SIG-M5 treated with dmso at 0.1 percent for 504 hours (cell line): ENCODE results near the gene CLIP2.
"Not testable (repeated sequence)": the region's sequence is repeated elsewhere in the genome, so short reads cannot be mapped to it uniquely, and the experiment has no call there.

Experiments used
- DNase-seq: peaks from one replicate; lab custom pipeline; 2025; ENCODE audit not compliant: unreplicated experiment; lab: John Stamatoyannopoulos, UW

The CLIP2 gene

DNA sequence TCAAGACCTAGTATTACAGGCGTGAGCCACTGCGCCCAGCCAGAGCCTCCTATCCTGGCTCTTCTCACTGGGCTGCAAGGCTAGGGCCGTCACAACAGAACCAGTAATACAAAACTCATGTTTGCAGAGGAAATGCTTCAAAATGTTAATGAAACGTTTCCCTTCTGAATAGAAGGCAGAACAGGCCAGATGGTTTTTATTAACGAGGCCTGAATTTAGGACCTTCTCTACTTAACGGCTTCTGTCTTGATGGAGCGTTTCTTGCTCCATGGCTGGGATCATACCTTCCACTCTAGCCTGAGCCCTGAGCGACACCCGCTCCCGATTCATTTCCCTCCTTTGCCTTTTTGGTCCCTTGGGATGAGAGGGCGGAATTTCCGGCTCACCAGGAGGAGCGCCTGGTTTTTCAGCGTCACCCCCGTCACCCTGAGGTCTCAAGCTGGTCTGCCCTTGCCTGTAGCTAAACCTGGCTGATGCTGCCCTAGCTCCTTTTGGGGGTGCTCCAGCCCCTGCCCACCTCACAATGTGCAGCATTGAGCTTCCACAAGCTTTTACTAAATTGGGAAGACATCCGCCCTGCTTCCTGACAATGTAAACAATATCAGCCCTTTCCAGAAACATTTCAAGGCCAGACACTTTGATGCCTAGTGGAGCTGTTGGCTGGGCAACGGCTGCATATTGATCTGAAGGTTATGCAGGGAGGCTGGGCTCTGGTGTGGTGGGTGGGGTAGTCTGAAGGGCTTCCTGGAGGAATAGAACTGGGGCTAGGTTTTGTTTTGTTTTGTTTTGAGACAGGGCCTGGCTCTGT lies 5.2 kb downstream of the CLIP2 start:
- no peak for DNase-seq

DNA sequence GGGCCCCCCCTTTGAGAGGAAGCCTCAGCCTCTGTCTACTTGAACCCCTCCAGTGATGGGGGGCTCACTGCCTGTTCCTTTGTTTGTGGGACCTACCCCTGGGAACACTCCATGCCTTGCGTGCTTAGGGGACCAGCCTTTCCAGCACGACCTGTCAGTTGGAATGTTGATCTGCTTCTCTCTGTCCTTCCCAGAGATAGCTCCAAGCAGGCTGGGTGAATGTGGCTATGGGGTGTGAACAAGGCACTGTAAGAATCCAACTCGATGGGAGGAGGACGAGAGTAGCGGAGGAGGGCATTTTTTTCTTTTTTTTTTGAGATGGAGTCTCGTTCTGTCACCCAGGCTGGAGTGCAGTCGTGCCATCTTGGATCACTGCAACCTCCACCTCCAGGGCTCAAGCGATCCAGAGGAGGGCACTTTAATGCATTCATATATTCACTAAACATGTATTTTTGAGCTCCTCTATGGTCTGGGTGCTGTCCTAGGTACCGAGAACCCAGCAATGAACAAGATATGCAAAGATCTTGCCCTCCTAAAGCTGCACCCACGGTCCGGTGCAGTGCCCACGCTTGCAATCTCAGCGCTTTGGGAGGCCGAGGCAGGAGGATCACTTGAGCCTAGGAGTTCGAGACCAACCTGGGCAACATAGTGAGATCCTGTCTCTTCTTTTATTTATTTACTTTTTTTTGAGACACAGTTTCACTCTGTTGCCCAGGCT lies 8.5 kb downstream of the CLIP2 start:
- DNase-seq = no peak

DNA sequence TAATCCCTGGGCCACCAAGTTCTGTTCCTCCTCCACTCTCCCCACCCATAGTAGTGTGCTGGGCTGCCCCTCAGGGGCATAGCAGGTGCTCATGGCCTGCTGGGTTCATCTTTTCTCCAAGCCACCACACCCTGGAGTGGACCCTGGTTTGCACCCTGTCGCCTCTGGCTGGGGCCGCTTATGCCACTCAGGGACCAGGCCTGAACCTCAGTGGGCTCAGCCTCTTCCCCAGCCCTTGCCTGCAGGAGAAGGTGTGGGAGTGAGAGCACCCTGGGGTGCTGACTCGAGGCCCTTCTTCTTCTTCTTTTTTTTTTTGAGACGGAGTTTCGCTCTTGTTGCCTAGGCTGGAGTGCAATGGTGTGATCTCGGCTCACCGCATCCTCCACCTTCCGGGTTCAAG lies 10.2 kb downstream of the CLIP2 start:
- no peak for DNase-seq

DNA sequence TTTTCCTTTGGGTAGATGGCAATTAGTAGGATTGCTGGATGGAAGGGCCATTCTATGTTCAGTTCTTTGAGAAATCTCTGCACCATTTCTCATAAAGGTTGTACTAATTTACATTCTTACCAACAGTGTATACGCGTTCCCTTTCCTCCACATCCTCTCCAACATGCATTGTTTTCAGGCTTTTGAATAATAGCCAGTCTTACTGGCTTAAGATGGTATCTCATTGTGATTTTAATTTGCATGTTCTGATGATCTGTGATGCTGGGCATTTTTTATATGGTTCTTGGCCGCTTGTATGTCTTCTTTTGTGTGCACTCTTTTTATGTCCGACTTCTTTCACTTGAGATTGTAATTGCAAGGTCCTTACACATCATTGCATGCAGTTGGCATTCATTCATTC lies 11.7 kb downstream of the CLIP2 start:
- no peak for DNase-seq

DNA sequence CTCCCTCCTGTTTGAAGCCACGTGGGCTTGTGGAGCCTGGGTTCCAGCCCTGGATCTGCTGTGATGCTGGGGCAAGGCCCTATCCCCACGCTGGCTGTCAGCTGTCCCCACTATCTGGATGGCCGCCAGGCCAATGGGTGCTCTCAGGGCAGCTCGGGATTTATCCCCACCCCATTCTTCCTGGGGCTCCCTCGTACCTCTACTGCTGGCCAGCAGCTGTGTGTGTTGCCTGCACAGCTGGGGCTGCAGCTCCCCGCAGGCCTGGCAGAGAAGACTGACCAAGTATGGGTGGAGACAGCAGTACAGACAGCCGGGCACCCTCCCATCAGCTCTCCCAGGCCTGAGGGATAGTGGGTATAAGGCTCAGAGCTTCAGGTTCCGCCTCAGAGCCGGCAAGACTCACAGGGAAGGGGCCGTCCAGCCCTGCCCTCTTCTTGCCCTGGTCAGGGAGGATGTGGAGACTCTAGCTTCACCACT lies 13.6 kb downstream of the CLIP2 start:
- DNase-seq = no peak

DNA sequence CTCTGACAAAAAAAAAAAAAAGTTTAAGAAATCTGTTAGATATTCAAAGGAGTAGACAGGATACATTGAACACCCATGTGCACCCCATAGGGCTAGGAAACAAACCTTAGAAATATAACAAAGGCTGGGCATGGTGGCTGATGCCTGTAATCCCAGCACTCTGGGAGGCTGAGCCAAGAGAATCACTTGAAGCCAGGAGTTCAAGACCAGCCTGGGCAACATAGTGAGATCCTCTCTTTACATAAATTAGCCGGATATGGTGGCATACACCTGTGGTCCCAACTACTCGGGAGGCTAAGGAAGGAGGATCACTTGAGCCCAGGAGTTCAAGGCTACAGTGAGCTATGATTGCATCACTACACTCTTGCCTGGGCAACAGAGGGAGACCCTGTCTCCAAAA lies 15.3 kb downstream of the CLIP2 start:
- DNase-seq = no peak

DNA sequence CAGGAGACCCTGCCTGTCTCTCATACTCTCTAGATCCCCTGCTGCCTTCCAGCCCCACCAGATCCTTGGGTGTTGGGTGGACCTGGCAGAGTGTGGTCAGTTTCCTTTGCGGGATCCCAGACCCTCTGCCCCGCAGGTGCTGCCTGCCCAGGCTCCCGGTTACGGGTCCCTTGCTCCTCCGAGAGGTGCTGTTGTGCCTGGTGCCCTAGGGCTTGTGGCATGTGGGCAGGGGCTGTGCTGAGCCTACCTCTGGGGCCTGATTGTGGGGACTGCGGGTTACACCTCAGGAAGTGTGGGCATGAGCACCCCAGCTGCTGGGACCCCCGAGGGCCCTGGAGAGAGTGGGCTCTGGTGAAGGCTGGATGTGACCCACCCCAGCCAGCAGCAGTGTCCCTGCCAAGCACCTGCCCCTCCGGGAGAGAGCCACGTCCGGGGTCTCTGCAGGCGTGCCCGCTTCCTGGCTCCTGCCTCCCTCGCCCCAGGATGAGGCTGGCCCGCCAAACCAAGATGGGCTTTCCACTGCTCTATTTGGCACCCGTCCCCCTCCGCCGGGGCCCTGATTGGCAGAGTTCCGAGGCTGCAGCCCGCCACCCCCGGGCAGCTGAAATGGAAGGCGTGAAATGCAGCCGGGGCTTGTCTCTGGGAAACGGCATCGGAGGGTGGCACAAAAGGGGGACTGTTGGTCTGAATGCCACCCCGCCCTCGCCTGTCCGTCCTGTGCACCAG lies 17.0 kb downstream of the CLIP2 start:
- no peak for DNase-seq

DNA sequence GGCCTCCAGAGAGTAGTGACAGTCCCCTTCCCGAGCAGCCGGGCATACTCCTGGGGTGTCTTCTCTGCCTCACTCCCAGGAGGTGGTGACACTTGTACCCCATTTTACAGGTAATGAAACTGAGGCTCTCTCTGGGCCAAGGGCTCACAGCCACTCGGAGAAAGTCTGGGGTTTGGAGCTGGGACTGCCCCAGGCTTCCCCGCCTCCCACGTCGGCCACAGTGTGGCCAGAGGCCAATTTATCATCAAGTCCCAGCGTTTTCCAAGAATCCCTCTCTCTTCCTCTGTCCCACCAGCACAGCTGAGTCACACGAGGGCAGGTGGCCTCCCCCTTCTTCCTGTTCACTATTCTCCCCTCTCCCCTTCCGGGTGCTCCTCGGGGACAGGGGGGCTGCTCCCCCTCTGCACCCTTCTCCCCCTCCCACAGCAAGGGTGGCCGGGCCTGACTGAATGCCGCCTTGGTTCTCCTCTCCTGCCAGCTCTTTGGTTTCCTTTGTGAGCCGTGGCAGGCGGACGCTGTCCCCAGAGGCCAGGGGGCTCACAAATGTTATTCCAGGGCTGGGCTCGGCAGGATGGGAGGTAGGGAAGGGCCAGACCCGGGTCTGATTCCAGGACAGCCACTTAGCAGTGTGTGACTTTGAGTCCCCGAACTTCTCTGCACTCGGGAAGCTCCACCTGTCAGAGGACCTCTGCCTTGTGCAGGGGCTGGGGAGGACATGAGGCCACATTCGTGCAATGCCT lies 17.7 kb downstream of the CLIP2 start:
- no peak for DNase-seq

DNA sequence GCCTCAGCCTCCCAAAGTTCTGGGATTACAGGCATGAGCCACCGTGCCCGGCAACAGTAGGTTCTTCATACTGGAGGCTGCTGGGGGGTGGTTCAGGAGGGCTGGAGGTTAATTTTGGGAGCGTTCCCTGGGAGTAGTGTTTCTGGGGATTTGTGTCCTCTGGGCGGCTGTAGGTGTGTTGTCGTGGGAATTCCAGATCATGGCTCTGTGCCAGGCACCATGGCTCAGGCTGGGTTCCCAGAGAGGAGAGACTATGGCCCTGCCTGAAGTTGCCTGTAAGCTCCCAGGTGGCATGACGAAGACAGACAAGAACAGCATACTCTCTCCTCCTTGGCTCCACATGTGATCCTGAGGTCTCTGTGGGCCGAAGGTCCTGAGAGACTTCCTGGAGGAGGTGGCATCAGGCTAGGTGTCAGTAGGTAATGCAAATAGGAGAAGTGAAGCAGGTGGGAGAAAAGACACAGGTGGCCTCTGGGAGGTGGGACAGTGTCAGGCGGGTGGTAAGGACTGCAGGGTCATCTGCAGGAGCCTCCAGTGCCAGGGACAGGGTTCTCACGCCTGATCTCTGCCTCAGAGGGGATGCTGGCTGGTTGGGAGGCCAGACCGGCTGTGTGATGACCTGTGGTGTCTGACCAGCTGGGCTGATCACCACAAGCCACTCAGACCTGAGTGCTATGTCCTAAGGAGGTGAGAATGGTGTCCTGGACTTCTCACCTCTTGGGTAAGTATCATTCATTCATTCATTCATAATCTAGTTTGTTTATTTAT lies 18.7 kb downstream of the CLIP2 start:
- no peak for DNase-seq

DNA sequence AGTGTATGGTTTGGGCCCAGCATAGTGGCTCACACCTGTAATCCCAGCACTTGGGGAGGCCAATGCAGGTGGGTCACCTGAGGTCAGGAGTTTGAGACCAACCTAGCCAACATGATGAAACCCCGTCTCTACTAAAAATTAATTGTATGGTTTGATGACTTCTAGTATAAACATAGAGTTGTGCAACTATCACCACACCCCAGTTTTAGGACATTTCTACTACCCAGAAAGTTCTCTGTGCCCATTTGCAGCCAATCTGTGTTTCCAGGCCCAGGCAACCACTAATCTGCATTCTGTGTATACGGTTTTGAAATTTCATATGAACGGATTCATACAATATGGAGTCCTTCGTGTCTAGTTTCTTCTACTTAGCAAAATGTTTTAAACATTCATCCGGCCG lies 20.0 kb downstream of the CLIP2 start:
- no peak for DNase-seq

DNA sequence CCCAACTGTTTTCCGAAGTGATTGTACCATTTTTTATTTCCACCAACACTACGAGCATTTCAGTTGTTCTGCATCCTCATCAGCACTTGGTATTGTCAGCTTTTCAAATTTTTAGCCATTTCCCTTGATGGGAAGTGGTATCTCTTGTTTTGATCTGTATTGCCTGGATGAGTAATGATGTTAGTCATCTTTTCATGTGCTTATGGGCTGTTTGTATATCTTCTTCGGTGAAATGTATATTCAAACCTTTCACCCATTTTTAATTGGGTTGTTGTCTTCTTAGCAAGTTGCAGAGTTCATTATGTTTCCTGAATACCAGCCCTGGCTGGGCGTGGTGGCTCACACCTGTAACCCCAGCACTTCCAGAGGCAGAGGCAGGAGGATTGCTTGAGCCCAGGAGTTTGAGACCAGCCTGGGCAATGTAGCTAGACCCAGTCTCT lies 22.1 kb downstream of the CLIP2 start:
- no peak for DNase-seq

DNA sequence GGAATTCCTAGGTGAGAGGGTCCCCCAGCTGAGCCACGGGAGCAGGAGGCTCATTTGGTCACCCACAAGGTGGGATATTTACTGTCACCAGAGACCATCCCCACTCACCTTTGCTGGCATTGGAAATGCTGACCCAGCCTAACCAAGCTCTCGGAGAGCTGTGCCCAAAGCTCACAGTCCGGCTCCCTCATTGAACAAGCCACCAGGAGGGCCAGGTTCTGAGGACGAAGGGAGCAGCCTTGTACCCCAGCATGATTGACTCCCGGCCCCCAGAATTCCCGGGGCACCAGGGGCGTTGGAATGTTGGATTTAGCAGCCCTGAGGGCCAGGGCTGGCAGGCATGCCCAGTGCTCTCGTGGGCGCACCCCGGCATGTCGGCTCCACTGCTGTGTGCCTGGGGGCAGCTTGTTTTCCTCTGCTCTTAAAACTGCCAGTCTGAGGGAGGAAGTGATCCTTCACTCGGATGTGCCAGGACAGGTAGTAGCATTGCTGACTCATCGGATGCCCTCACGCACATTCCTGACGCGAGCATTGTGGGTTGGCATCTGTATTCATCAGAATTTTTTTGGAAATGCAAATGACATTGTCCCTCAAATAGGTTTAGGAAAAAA lies 23.3 kb downstream of the CLIP2 start:
- DNase-seq = no peak

DNA sequence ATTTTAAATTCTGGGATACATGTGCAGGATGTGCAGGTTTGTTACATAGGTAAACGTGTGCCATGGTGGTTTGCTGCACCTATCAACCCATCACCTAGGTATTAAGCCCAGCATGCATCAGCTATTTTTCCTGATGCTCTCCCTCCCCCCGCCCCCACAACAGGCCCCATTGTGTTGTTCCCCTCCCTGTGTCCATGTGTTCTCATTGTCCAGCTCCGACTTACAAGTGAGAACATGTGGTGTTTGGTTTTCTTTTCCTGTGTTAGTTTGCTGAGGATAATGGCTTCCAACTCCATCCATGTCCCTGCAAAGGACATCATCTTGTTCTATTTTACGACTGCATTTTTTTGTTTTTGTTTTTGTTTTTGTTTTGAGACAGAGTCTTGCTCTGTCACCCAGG lies 26.7 kb downstream of the CLIP2 start:
- not testable (repeated sequence) for DNase-seq

DNA sequence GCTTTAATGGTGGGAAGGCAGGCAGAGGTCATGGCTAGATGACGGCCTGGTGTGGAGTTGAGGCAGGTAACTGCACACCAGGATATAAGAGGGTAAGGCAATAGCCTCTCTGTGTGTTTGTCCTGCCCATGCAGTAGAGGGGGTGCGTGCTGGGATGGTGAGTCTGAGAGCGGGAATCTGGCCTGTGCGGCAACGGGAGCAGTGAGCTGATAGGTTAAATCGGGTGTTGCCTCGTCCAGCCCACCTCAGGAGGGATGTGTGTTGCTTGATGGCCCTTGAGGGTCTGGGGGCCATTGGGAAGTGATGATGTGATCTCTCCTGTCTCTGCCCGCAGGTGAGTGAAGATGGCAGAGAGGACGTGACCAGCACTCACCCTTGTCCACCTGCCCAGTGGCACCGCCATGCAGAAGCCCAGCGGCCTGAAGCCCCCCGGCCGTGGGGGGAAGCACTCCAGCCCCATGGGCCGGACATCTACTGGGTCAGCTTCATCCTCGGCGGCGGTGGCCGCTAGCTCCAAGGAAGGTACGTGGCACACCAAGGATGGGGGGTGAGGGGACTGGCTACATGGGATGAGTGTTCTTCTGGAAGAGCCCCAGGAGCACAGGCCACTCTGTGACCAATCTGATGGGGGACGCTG lies 28.1 kb downstream of the CLIP2 start:
- DNase-seq = no peak

DNA sequence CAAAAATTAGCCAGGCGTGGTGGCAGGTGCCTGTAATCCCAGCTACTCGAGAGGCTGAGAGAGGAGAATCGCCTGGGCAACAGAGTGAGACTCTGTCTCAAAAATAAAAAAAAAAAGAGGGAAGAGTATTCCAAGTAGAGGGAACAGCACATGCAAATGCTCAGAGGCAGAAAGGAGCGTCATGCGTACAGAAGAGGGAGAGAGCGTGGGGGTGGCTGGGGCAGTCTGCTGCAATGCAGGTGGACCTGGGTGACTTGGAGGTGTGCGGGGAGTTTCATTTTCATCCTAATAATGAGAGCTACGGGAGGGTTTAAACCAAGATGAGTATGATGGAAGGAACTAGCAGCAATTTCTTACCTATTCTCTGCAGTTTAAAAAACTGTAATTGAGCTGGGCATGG lies 28.8 kb downstream of the CLIP2 start:
- DNase-seq = no peak

DNA sequence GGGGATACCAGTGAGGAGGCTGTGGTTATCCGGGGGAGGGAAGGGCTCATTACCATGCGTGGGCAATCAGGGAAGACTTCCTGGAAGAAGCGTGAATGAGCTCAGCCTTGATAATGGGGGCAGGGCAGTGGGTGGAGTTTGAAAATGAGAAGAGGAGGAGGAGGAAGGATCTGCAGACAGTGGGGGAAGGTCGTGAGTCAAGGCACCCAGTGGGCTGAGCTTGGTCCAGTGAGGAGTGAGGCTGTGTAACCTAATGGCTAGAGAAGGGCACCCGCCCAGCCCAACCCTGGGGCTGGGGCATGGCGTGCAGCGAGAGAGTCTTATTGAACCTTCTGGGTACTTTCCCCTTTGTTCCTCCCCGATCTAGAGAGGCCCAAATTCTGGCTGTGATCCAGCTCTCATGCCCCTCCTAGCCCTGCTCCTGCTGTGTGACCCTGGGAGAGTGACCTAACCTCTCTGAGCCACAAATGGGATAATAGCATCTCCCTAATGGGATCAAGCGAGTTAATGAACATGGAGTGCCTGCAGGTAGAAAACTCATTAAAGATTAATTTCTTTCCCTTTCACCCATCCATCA lies 31.5 kb downstream of the CLIP2 start:
- no peak for DNase-seq

DNA sequence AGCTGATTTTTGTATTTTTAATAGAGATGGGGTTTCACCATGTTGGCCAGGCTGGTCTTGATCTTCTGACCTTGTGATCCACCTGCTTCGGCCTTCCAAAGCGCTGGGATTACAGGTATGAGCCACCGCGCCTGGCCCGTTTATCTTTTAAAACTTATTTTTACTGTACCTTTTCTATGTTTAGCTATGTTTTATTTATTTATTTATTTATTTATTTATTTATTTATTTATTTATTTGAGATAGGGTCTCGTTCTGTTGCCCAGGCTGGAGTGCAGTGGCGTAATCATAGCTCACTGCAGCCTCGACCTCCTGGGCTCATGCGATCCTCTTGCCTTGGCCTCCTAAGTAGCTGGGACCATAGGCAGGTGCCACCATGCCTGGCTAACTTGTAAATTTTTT lies 33.7 kb downstream of the CLIP2 start:
- DNase-seq = not testable (repeated sequence)

DNA sequence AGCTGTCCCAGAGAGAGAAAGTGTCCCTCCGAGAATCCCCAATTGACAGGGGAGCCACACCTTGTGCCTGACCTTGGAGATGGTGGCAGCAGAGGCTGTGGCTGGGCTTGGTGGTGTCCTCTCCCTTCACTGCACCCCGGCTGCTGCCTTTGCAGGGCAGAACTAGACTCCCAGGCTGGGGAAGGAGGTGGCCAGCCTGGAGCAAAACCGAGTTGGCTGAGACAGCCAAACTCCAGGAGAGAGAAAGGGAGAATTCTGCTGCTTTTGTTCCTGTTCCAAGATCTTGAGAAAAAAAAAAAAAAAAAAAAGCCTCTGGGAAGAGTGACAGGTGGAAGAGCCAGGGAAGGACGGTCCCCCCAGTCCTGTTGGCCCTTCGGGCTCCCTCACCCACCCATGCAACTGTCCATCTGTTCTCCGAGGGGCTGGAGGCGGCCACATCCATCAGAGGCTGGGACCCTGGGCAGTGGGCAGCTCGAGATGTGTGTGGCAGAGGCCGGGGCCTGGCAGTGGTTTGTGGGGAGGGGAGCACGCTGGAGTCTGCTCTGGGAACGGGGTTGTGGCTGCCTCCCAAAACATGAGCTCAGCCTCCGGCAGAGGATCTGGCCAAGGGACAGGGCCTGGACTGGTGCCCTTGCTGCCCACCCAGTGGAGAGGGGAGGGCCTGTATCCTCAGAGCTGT lies 35.5 kb downstream of the CLIP2 start:
- no peak for DNase-seq

DNA sequence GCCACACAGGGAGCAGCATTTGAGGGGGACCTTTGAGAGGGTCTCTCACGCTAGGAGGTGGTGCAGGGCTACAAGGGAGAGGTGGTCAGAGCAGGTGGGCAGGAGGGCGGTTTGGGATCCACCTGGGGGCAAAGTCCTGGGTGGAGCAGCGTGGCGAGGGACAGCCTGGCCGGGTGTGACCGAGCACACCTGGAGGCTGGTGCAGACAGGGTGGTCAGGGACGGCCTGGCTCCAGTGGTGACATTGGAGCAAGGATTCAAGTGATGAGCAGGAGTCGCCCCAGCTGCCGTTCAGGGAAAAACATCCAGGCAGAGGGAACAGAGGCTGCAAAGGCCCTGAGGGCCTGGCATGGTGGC lies 36.0 kb downstream of the CLIP2 start:
- DNase-seq = no peak
